OCI-M1 (cell line): Measurements from ENCODE around the gene LTB4R.
A peak's percentile ranks its signal among the peaks of the same experiment; 100 is the strongest.

ENCODE experiments used
- DNase-seq: peaks from one replicate; lab custom pipeline; 2025; lab: John Stamatoyannopoulos, UW

The LTB4R gene

GRCh38 chr14:24304019-24304387, 7.3 kb upstream of the LTB4R start:
- no peak for DNase-seq

- no peak for DNase-seq
These were observed 4.1 kb upstream of the LTB4R start for GRCh38 chr14:24307156-24307574.

- DNase-seq, result peak; percentile 76
These were observed 3.5 kb upstream of the LTB4R start, which contains the start of gene CIDEB for GRCh38 chr14:24307575-24308341. Gene CIDEB (minus strand): TSS chr14:24307977. CDS start chr14:24307858, 119 bp downstream.

GRCh38 chr14:24308342-24309124, 2.8 kb upstream of the LTB4R start:
- no peak for DNase-seq

- DNase-seq, result no peak
These were observed 1.6 kb upstream of the LTB4R start, which contains the start of gene LTB4R2 for GRCh38 chr14:24309538-24310264. Gene LTB4R2 (plus strand): TSS chr14:24310140. CDS start chr14:24310665, 525 bp downstream.

- DNase-seq, result no peak
These were observed 1.0 kb upstream of the LTB4R start for GRCh38 chr14:24310265-24310645.

GRCh38 chr14:24311837-24312615, 724 bp downstream of the LTB4R start:
- no peak for DNase-seq

GRCh38 chr14:24312736-24313507, 1.6 kb downstream of the LTB4R start:
- no peak for DNase-seq

- no peak for DNase-seq
These were observed 2.6 kb downstream of the LTB4R start for GRCh38 chr14:24313913-24314312.

DNA sequence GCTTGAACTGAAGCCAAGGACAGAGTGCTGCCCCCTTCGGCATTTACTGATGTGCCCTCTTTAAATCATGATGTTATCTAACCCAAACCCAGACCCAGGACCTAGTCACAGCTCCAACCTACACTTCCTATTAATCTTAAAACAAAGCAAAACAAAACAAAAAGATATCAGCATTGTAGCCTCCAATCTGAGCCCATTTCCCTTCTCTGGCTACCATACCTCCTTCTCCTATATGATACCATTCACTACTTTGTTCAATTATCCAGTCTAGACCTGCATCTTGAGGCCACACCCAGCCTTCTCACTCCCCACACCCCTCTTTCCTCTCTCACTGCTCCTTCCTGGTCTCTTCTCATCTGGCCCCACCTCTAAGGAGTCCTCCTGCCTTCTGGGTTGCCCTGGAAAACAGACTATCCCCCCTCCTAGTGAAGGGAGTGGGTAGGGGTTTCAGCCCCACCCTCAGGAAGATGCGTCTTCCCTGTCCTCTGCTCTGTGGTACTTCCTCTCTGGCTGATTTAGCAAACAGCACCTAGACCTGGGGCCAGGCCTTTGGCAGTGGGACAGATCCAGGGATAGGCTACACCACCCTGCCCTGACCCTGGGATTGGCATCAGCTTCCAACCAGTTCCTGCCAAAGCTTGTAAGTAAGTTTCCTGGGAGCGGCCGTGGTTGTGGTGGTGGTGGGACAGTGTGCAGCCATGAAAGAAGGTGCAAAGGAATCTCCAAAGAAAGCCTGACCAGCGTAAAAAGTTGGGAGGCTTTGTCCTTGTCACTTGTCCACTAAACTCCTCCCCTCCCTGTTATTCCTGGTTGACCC, 3.3 kb downstream of the LTB4R start:
- DNase-seq, result no peak

- DNase-seq, result no peak
These were observed 4.0 kb downstream of the LTB4R start for GRCh38 chr14:24315243-24315806.

DNA sequence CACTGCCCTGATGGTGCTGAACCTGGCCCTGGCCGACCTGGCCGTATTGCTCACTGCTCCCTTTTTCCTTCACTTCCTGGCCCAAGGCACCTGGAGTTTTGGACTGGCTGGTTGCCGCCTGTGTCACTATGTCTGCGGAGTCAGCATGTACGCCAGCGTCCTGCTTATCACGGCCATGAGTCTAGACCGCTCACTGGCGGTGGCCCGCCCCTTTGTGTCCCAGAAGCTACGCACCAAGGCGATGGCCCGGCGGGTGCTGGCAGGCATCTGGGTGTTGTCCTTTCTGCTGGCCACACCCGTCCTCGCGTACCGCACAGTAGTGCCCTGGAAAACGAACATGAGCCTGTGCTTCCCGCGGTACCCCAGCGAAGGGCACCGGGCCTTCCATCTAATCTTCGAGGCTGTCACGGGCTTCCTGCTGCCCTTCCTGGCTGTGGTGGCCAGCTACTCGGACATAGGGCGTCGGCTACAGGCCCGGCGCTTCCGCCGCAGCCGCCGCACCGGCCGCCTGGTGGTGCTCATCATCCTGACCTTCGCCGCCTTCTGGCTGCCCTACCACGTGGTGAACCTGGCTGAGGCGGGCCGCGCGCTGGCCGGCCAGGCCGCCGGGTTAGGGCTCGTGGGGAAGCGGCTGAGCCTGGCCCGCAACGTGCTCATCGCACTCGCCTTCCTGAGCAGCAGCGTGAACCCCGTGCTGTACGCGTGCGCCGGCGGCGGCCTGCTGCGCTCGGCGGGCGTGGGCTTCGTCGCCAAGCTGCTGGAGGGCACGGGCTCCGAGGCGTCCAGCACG, 4.7 kb downstream of the LTB4R start:
- DNase-seq, result no peak

GRCh38 chr14:24316597-24316950, 5.3 kb downstream of the LTB4R start:
- DNase-seq, result no peak

DNA sequence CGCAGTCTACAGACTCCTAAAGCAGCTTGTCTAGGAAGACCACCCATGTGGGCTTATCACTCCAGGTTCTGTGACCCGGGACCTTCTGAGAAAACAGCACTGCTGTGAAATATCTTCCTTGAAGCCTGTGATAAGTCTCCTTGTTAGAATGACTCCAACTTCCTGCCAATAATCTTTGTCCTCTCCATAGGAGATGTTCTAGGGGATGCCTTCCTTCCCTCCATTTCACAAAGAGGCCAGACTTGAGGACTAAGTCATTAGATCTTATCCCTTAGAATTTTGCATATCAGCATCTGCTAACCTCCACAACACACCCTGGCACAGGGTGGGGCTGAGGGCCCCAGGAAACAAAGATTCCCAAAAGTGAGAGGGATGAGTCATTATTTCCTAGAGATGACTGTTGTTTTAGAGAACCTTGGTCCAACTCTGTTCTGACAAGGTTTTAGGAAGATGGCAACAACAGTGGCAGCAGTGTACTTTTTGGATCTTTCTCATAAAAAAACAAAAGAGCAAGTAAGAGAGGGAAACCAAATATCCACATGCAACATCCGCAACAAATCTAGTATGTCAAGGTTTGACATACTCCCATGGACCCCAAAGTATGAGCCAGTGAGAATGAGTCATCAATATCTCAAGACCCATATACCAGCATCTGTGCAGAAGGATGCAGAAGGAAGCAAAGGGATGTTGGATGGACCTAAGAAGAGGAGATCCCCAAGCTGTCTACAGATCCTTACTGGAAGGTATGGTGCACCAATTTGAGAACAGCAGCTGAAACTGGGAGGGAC, 6.0 kb downstream of the LTB4R start:
- no peak for DNase-seq

DNA sequence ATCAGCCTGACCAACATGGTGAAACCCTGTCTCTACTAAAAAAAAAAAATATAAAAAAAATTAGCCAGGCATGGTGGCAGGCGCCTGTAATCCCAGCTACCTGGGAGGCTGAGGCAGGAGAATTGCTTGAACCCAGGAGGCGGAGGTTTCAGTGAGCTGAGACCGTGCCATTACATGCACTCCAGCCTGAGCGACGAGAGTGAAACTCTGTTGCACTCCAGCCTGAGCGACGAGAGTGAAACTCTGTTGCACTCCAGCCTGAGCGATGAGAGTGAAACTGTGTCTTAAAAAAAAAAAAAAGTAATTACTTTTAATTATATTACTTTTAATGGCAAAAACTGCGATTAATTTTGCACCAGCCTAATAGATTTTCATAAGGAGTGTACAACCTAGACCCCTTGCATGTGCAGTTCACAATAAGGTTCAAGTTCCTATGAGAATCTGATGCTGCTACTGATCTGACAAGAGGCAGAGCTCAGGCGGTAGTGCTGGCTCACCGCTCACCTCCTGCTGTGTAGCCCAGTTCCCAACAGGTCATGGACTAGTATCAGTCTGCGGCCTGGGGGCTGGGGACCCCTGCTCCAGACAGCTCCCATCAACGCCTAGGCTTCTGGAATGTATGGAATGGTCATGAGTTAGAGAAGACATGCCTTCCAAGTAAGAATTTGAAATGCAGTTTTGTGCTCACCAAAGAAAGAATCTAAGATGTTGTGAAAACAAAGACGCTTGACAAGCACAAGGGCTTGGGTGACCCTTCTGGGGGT, 10.1 kb downstream of the LTB4R start:
- no peak for DNase-seq

DNA sequence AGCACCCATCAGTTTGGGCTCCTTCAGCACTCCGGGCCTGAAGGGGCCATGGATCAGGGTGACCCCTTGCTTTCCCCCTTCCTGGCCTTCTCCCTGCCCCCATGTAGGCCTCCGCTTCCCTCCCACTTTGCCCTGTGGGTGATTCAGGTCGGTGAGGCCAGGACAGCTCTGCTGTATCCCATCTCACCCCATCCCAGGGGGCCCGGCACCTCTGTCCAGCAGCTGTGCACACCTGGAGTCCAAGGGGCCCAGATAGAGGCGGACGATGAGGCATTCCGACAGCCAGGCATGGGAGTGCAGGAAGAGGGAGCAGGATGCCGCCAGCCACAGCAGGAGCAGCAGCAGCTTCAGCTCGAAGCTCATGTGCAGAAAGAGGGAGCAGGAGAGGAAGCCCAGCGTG, 11.4 kb downstream of the LTB4R start:
- DNase-seq, result no peak

GRCh38 chr14:24323341-24323740, 12.0 kb downstream of the LTB4R start:
- DNase-seq, result no peak
